Inflammatory macrophage (primary cell): ENCODE data around the gene COG8.
"Not testable (repeated sequence)": the region's sequence is repeated elsewhere in the genome, so short reads cannot be mapped to it uniquely, and the experiment has no call there.

Experiments
- DNase-seq, 2 donors: peaks; one replicate each; pipeline ENCODE4 v3.0.0-alpha.2; 2020 to 2022

COG8 gene

GRCh38 chr16:69318177-69318910 lies 21.0 kb downstream of the COG8 start:
- no peak for DNase-seq

DNA sequence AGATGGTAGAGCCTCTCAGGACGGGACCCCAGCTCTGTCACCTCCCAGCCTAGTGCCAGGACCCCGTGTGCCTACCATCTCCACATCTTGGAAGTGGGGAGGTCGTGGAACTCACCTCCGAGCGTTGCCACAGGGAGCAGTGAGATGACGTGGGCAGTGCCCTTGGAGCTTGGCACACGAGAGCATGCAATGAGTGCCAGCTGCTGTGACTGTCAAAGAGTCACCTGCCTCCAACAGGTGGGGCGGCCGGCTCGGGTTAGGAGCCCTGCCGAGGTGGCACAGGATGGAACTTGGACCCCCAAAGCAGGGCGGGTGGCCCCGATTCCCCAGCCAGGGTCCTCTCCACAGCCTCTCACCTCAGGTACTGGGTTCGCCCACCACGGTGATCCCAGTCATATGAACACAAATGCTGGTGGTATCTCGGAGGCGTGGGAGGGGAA lies 22.7 kb downstream of the COG8 start:
- no peak for DNase-seq

DNA sequence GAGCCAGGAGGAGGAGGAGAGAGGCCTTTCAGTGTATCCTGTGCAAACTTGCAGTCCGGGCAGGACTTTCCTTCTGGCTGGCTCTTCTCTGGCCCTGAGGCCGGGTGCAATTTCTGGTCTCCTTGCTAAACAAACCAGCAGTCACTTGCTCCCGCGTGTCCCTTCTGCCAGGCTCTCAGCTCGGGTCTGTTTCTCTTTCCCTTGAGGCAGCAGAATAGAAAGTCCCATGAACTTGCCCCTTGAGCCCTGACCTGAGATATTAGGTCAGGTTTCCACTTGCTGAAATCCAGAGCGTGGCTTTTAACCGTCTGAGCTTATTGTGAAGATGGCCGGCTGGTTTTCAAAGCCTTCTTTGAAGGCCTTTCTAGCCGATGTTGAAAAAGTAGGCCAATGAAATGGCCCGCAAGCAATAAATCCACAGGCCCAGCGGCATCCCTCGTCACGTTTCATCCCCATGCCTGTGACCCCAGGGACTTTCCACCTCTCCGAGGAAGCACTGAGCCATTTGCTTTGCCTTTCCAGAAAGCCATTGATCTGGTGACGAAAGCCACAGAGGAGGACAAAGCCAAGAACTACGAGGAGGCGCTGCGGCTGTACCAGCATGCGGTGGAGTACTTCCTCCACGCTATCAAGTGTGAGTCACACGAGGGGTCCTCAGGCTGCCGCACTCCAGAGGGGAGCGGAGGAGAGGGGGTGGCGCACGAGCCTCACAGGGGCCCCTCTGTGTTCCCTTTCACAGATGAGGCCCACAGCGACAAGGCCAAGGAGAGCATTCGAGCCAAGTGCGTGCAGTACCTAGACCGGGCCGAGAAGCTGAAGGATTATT lies 23.7 kb downstream of the COG8 start:
- no peak for DNase-seq

DNA sequence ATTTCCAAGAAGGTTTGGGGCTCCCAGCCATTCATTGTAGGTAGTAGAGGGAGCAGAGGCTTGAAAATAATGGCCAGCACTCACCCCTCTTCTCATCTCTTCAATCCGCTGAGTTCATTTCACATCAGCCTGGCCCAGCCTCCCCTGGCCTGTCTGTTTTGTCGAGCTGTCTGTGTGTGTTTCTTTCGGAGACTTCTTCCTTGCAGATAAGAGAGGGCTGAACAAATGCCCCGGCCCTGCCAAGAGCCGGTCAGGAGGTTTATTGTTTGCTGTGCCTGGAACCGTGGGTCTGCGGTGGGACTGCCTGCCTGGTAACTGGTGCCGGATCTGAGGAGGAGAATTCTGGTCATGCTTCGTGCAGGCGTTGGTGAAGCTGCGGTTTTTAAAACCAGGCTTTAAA lies 24.8 kb downstream of the COG8 start:
- no peak for DNase-seq

DNA sequence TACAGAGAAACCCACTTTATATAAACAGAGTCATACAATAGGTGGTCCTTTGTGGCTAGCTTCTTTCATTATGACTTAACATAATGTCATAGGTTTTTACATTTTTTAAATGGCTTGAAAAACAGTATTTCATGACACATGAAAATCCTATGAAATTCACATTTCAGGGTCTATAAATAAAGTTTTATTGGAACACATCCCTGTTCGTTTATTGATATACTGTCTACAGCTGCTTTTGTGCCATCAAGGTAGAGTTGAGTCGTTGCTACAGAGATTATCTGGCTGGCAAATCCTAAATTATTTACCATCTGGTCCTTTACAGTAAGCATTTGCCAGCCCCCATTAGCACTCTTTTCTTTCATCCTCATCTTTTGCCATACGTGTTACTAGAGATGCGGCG lies 25.9 kb downstream of the COG8 start:
- DNase-seq = no peak

DNA sequence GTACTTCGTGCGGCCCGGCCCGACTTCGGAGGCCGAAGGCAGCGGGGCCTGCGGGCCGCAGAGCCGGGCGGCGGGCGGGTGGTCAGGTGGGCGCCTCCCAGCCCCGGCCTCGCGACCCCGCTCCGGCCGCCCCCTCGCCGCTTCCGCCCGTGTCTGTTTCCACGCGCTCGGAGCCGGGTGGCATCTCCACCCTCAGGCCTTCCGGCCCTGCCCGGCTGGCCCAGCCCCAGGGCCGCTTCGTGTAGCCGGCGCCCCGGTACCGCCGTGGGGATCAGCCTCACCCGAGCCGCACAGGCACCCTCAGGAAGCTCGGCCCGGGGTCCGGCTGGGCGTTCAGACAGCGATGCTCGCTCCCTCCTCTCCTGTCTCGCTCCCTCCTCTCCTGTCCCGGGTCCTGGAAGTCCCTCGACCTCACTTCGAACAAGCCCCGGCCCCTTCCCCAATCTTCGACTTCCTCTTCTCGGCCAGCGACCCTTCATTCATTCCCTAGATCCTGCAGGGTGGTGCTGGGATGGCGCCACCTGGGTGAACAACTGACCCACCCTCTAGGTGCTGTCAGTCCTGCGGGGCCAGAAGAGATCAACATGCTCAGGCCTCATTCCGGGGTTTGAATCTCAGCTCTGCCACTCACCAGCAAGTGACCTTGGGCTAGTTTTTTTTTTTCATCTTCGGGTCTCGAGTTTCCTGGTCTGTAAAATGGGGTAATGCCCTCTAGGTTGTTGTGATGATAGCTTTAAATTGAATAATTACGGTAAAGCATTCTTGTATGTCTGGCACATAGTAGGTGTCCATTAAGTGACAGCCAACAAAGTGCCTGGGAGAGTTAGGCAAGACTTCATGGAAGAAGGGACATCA lies 27.6 kb downstream of the COG8 start:
- DNase-seq = peak; percentile 29 to 34

DNA sequence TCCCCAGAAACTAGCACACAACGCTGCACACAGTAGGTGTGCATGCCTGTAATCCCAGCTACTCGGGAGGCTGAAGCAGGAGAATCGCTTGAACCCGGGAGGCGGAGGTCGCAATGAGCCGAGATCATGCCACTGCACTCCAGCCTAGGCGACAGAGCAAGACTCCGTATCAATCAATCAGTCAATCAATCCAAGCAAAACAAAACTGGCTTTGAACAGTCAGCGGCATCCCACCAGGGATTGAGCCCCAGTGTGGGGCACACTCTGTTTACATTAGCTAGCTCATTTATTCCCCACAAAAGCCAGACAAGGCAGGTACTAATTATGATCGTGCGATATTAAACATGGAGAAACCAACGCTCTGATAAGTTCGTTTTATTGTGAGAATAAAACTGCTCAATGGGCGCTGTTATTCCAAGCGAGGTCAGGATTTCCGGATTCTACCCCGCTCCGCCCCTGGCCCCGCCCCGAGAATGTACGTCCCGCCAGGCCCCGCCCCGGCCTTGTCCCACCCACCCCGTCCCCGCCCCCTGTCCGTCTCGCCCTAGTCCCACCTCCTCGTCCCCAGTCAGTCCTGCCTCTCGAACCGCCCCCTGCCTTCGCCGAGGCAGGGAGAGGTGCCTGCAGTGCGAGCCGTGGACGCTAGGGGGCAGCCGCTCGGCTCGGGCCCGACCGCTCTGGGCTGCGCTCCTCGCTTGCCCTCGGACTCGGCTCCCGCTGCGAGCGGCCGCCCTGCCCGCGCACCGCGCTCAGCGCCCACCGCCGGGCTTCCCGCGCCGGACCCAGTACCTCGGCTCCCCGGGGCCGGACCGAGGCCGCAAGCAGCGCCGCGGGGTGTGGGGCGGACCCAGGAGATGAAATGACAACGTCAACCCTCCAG lies 28.5 kb downstream of the COG8 start, which contains the start of gene VPS4A:
Gene VPS4A (plus strand): TSS at position 698 of the 880 bp plus-strand sequence. CDS start 162 bp downstream, at position 860.
- DNase-seq = peak; percentile 96 to 99

DNA sequence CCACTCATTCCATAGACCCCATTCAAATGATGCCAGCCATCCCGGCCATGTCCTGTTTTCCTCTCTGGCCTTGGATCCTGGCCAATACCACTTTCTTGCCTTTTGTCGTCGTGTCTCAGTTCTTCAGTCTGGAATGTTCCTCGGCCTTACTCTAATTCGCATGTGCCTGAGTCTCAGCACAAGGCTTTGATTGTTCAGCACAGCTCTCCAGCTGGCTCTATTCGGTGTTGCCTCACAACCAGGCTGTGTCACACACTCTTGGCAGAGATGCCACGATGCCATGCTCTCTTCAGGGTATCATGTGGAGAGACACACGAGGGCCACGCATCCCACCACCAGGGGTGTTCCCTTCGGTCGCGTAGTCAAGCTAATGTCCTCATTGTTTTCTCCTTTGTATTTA lies 30.0 kb downstream of the COG8 start:
- no peak for DNase-seq

GRCh38 chr16:69307856-69308255 lies 31.5 kb downstream of the COG8 start:
- DNase-seq = no peak

GRCh38 chr16:69307091-69307490 lies 32.3 kb downstream of the COG8 start:
- no peak for DNase-seq

DNA sequence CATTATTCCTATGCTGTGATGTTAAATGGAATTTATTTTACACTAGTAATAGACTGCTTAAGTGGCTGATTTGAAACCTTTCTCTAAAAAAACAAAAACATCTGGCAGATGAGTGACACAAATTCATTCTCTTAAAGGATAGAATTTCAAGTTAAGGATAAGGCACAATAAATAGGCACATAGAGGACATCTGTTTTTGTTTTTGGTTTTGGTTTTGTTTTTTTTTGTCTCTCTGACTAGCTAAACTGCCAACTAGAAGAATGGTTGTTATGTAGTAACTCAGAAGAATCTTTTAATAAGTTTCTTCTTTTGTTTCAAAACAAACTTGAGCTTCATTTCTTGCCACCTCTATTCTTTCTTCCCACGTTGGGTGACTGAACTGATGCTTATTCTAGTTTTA lies 33.3 kb downstream of the COG8 start:
- no peak for DNase-seq

DNA sequence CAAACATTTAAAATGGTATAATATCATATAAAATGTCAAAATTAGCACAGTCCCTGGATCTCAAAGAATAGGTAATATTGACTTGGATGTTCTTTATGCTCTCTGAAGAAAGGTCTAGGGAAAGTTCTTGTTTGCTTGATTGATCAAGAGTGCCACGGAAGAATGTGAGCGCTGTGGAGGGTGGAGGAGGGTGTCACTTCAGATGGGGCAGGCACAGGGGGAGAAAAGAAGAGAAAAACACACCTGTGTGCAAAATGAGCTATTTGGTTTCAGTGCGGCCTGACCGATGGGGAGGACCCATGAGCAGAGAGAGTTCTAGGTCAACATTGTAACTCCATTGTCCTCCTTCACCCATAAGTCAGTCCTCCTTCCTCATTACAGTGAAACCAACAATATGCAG lies 37.1 kb downstream of the COG8 start:
- no peak for DNase-seq

DNA sequence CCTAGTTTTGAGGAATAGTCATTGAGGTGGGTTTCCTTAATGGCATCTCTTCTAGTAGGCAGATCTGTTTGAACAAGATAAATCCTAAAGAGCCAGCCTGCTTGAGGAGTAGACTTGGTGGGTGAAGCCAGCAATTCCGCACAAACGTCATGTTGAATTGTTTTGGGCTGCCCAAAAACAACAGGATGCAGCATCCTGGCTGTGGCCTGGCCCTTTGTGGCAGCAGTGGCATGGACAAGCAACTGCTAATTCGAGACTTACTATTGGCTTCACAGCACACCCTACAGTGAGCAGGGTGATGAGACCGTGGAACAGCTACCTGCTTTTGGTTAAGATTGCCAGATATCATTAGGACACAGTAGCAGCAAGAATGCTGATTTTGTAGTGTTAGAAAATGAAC lies 37.5 kb downstream of the COG8 start:
- no peak for DNase-seq

DNA sequence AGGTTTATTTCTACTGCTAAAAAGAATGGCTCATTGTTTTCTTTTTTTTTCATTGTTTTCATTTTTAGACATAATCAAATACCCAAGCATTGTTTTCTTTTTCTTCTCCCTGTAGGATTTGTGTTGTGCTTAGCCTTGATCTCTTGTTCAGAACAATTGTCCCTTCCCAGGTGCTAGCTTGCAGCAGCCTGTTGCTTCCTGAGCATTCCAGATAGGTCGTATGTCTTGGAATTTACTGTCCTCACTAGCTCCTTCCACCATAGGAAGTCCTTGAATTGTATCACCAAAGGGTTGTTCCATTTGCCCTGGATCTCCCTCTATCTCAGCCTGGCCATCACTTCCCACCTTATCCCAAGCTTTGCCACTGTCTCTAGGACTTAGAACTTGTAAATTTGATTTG lies 38.2 kb downstream of the COG8 start:
- DNase-seq = no peak

DNA sequence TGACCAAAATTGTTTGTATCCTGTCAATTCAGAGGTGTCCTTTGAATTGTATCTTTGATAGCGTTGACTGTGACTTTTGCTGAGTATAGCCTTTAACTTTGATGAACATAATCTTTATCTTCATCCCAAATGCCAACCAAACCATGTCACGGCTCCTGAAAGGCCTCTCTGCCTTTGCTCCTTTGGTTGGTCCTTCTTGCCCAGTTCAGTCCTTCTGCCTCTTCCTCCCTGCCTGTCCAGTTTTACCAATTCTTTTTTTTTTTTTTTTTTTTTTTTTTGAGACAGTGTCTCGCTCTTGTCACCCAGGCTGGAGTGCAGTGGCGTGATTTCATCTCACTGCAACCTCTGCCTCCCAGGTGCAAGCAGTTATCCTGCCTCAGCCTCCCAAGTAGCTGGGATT lies 41.1 kb downstream of the COG8 start:
- no peak for DNase-seq

DNA sequence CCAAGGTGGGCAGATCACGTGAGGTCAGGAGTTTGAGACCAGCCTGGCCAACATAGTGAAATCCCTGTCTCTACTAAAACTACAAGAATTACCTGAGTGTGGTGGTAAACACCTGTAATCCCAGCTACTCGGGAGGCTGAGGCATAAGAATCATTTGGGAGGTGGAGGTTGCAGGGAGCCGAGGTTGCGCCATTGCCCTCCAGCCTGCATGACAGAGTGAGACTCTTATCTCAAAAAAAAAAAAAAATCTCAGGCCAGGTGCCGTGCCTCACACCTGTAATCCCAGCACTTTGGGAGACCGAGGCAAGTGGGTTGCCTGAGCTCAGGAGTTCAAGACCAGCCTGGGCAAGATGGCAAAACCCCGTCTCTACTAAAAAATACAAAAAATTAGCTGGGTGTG lies 42.6 kb downstream of the COG8 start:
- not testable (repeated sequence) for DNase-seq

DNA sequence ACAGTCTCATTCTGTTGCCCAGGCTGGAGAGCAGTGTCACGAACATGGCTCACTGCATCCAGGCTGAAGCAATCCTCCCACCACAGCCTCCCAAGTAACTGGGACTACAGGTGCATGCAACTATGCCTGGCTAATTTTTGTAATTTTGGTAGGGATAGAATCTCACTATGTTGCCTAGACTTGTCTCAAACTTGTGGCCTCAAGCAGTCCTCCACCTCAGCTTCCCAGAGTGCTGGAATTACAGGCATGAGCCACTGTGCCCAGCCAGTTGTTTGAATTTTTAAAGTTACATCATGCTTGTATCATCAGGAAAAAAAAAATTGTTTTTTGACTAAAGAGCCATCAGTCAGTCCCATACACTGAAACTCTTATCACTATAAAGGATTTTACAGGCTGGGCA lies 45.3 kb downstream of the COG8 start:
- DNase-seq = no peak

- DNase-seq = no peak
These were observed 46.0 kb downstream of the COG8 start for GRCh38 chr16:69293401-69293800.

DNA sequence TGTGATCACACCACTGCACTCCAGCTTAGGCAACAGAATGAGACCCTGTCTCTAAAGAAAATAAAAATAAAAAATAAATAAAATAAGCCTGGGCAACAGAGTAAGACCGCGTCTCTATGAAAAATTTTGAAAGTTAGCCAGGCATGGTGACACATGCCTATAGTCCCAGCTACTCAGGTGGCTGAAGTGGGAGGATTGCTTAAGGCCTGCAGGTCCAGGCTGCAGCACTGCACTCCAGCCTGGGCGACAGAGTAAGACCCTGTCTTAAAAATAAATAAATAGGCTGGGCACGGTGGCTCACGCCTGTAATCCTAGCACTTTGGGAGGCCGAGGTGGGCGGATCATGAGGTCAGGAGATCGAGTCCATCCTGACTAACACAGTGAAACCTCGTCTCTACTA lies 47.7 kb downstream of the COG8 start:
- not testable (repeated sequence) for DNase-seq

- peak; percentile 67 to 77 for DNase-seq
These were observed 52.2 kb downstream of the COG8 start for GRCh38 chr16:69286941-69287713.

DNA sequence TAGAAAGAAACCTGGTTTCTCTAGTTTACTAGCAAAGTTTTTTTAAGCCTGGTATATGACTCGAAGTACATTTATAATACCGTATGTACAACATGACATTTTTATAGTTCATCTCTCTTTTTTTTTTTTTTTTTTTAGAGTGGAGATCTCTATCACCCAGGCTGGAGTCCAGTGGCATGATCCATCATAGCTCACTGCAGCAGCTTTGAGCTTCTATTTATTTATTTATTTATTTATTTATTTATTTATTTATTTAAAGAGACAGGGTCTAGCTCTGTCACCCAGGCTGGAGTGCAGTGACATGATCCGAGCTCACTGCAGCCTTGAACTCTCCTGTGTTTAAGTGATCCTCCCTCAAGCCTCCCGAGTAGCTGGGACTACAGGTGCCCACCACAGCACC lies 54.1 kb downstream of the COG8 start:
- DNase-seq = no peak
